Raji (cell line): ENCODE data around the gene AQP11.
A peak's percentile ranks its signal among the peaks of the same experiment; 100 is the strongest.

Experiments
- POLR2A ChIP-seq: IDR thresholded peaks from 2 replicates; pipeline ENCODE4 v1.6.1; 2011; ENCODE audit warnings: low read depth, low read length, control low read depth; ENCODE audit not compliant: insufficient read depth

Gene AQP11

GRCh38 chr11:77589521-77590193 lies at the start of gene AQP11:
AQP11 (plus strand) TSS chr11:77589953; CDS start chr11:77589993, 40 bp downstream.
- peak; percentile 61 for TF ChIP-seq POLR2A

- TF ChIP-seq POLR2A, result no peak
These were observed 47.5 kb upstream of the AQP11 start for GRCh38 chr11:77542296-77542695.

GRCh38 chr11:77547047-77547836 lies 42.5 kb upstream of the AQP11 start:
- no peak for TF ChIP-seq POLR2A

- no peak for TF ChIP-seq POLR2A
These were observed 41.7 kb upstream of the AQP11 start for GRCh38 chr11:77547863-77548551.

GRCh38 chr11:77548552-77549445 lies 41.0 kb upstream of the AQP11 start:
- TF ChIP-seq POLR2A, result no peak

- TF ChIP-seq POLR2A, result no peak
These were observed 32.2 kb upstream of the AQP11 start for GRCh38 chr11:77557553-77557952.

- TF ChIP-seq POLR2A, result no peak
These were observed 31.4 kb upstream of the AQP11 start for GRCh38 chr11:77558380-77558779.

GRCh38 chr11:77559686-77560401 lies 29.9 kb upstream of the AQP11 start:
- no peak for TF ChIP-seq POLR2A

- no peak for TF ChIP-seq POLR2A
These were observed 29.1 kb upstream of the AQP11 start for GRCh38 chr11:77560605-77561004.

- no peak for TF ChIP-seq POLR2A
These were observed 28.5 kb upstream of the AQP11 start for GRCh38 chr11:77561257-77561656.

- TF ChIP-seq POLR2A, result no peak
These were observed 21.4 kb upstream of the AQP11 start for GRCh38 chr11:77568306-77568705.

- TF ChIP-seq POLR2A, result no peak
These were observed 20.7 kb upstream of the AQP11 start for GRCh38 chr11:77568916-77569675.

GRCh38 chr11:77569676-77570070 lies 20.1 kb upstream of the AQP11 start:
- no peak for TF ChIP-seq POLR2A
